Astrocyte (in vitro differentiated cells and primary cell): ENCODE measurements around the gene KRT6B. TPM values are rescaled to one million over a fixed set of nuclear protein-coding genes. Genes with fewer than 3 reads are reported as not detected.

Experiments
- DNase-seq: peaks from one replicate; pipeline ENCODE4 v3.0.0-alpha.2; 2010; ENCODE audit warnings: low read depth
- FAIRE-seq: peaks from 2 replicates; lab custom pipeline; 2011; peaks lifted over from hg19 to GRCh38; lab: Jason Lieb, UNC
- H2AFZ ChIP-seq: 2 replicates; pipeline ENCODE4 v1.6.0; 2012; ENCODE audit warnings: low read depth, low read length, inconsistent platforms
- H3K27ac ChIP-seq: 2 replicates; pipeline ENCODE4 v1.5.1; 2011; ENCODE audit warnings: low read depth, low read length, inconsistent platforms
- H3K27me3 ChIP-seq: 2 replicates; pipeline ENCODE4 v1.6.0; 2011; ENCODE audit warnings: low read length, inconsistent platforms; ENCODE audit not compliant: insufficient read depth
- H3K36me3 ChIP-seq: 2 replicates; pipeline ENCODE4 v1.5.1; 2011; ENCODE audit warnings: low read length, inconsistent platforms; ENCODE audit not compliant: insufficient read depth
- H3K4me1 ChIP-seq: 2 replicates; pipeline ENCODE4 v1.5.1; 2011; ENCODE audit warnings: low read length, inconsistent platforms; ENCODE audit not compliant: insufficient read depth
- H3K4me2 ChIP-seq: 2 replicates; pipeline ENCODE4 v1.6.0; 2012; ENCODE audit warnings: low read length, inconsistent platforms
- H3K4me3 ChIP-seq: 2 replicates; pipeline ENCODE4 v1.5.1; 2011; ENCODE audit warnings: low read depth, mild to moderate bottlenecking, low read length, inconsistent platforms; ENCODE audit not compliant: insufficient read depth
- H3K79me2 ChIP-seq: 2 replicates; pipeline ENCODE4 v1.6.0; 2012; ENCODE audit warnings: mild to moderate bottlenecking, low read length, inconsistent platforms; ENCODE audit not compliant: insufficient read depth
- H3K9ac ChIP-seq: 2 replicates; pipeline ENCODE4 v1.6.0; 2012; ENCODE audit warnings: mild to moderate bottlenecking, low read length, inconsistent platforms
- H3K9me3 ChIP-seq: 2 replicates; pipeline ENCODE4 v1.5.1; 2012; ENCODE audit warnings: low read depth, mild to moderate bottlenecking, low read length, inconsistent platforms; ENCODE audit not compliant: insufficient read depth
- H4K20me1 ChIP-seq: 2 replicates; pipeline ENCODE4 v1.6.0; 2012; ENCODE audit warnings: low read length, inconsistent platforms; ENCODE audit not compliant: insufficient read depth
- H3K27ac Mint-ChIP-seq: one replicate; pipeline ENCODE4 v1.8.0; 2021; ENCODE audit warnings: mild to moderate bottlenecking, mixed read lengths; ENCODE audit not compliant: unreplicated experiment
- H3K27me3 Mint-ChIP-seq: one replicate; pipeline ENCODE4 v1.8.0; 2021; ENCODE audit warnings: low read depth, mixed read lengths; ENCODE audit not compliant: unreplicated experiment
- H3K36me3 Mint-ChIP-seq: one replicate; pipeline ENCODE4 v1.8.0; 2021; ENCODE audit warnings: low read depth, mixed read lengths; ENCODE audit not compliant: unreplicated experiment
- H3K4me1 Mint-ChIP-seq: one replicate; pipeline ENCODE4 v1.8.0; 2021; ENCODE audit warnings: low read depth, mixed read lengths; ENCODE audit not compliant: unreplicated experiment
- H3K4me3 Mint-ChIP-seq: one replicate; pipeline ENCODE4 v1.8.0; 2021; ENCODE audit warnings: mild to moderate bottlenecking, moderate library complexity, mixed read lengths; ENCODE audit not compliant: unreplicated experiment
- H3K9me3 Mint-ChIP-seq: one replicate; pipeline ENCODE4 v1.8.0; 2021; ENCODE audit warnings: mild to moderate bottlenecking, mixed read lengths; ENCODE audit not compliant: unreplicated experiment
- CTCF ChIP-seq: IDR thresholded peaks from 2 replicates; pipeline ENCODE4 v1.5.1; 2011; ENCODE audit warnings: low read depth, mild to moderate bottlenecking, inconsistent platforms, low read length, moderate library complexity; ENCODE audit not compliant: insufficient read depth
- EZH2 ChIP-seq: IDR thresholded peaks from 2 replicates; pipeline ENCODE4 v1.6.1; 2012; ENCODE audit warnings: mild to moderate bottlenecking, low read length, inconsistent platforms; ENCODE audit not compliant: insufficient read depth
- total RNA-seq: library from RNA; stranded (reverse); gene quantifications from 2 replicates; pipeline ENCODE4 v1.2.1, GENCODE V29; 2021

KRT6B gene
- total RNA-seq, 1 donor from 2014 or later = not detected

GRCh38 chr12:52399756-52400155 lies 52.2 kb downstream of the KRT6B start:
- Histone ChIP-seq H2AFZ (no peak overlapping the region), H3K27ac (no peak overlapping the region), H3K9me3 (no peaks in the 10 kb centered on the region), H3K4me1 (no peaks in the 10 kb centered on the region), H3K4me3 (no peak overlapping the region), H3K27me3 (peaks cover 17% of the 10 kb centered on the region), H3K9ac (no peak overlapping the region), H4K20me1 (no peaks in the 10 kb centered on the region), H3K4me2 (no peak overlapping the region), H3K79me2 (no peaks in the 10 kb centered on the region), H3K36me3 (no peaks in the 10 kb centered on the region)
- Mint-ChIP-seq H3K27ac (no peak overlapping the region), H3K27me3 (peaks cover 88% of the 10 kb centered on the region), H3K36me3 (no peaks in the 10 kb centered on the region), H3K9me3 (no peaks in the 10 kb centered on the region), H3K4me1 (no peaks in the 10 kb centered on the region), H3K4me3 (no peak overlapping the region)
- DNase-seq (no peak), FAIRE-seq (no peak)
- TF ChIP-seq EZH2 (no peak), CTCF (no peak)

DNA sequence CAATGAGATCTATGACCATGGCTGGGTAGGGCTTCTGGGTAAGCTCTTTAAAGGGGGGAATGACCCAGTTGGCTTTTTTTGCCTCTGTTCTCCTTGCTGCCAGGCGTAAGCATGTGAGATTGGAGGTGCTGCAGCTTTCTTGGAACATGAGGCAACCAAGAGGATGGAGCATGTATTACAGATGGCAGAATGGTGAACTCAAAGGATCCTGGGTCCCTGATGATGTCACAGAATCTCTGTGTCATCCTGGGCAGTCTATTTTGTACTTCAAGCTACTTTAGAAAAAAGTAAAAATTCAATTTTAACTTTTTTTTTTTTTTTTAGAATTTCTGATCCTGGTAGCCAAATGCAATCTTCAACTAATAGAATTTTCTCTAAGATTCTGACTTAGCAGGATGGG lies 53.8 kb downstream of the KRT6B start:
- Histone ChIP-seq H2AFZ (no peak overlapping the region), H3K9ac (no peak overlapping the region), H3K4me1 (no peaks in the 10 kb centered on the region), H3K4me3 (no peak overlapping the region), H3K9me3 (no peaks in the 10 kb centered on the region), H3K27me3 (peaks cover 17% of the 10 kb centered on the region), H3K79me2 (no peaks in the 10 kb centered on the region), H3K27ac (no peak overlapping the region), H3K36me3 (no peaks in the 10 kb centered on the region), H4K20me1 (no peaks in the 10 kb centered on the region), H3K4me2 (no peak overlapping the region)
- no peak overlapping the region for H3K27ac Mint-ChIP-seq
- FAIRE-seq (no peak), DNase-seq (no peak)
- H3K4me1 Mint-ChIP-seq = no peaks in the 10 kb centered on the region
- no peak overlapping the region for H3K4me3 Mint-ChIP-seq
- no peaks in the 10 kb centered on the region for H3K9me3 Mint-ChIP-seq
- TF ChIP-seq CTCF = no peak
- no peak for TF ChIP-seq EZH2
- peaks cover 84% of the 10 kb centered on the region for H3K27me3 Mint-ChIP-seq
- no peaks in the 10 kb centered on the region for H3K36me3 Mint-ChIP-seq

DNA sequence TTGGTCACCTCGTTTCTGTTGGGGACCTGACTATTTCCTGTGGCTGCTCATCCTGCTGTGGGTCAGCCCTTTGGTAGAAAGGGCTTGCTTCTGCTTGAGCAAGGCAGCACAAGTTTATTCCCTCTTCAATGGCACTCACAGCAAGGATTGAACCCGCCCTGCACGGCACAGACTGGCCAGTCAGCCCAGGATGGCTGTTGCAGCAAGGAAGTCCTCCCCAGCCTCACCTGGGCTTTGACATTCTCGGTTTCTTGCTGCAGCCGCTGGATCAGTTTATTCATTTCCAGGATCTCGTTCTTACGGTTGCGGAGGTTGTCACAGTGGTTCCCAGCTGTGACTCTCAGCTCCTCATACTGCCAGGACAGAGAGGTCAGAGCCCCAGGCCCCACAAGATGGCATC lies 55.3 kb downstream of the KRT6B start:
- Mint-ChIP-seq H3K27me3 (peaks cover 75% of the 10 kb centered on the region), H3K27ac (no peak overlapping the region), H3K36me3 (no peaks in the 10 kb centered on the region), H3K4me3 (no peak overlapping the region), H3K4me1 (peaks cover 2% of the 10 kb centered on the region), H3K9me3 (no peaks in the 10 kb centered on the region)
- no peaks in the 10 kb centered on the region for H3K79me2 ChIP-seq
- H3K27ac ChIP-seq = no peak overlapping the region
- H4K20me1 ChIP-seq = no peaks in the 10 kb centered on the region
- no peaks in the 10 kb centered on the region for H3K36me3 ChIP-seq
- H3K9ac ChIP-seq = no peak overlapping the region
- H2AFZ ChIP-seq = no peak overlapping the region
- peaks cover 17% of the 10 kb centered on the region for H3K27me3 ChIP-seq
- H3K4me1 ChIP-seq = no peaks in the 10 kb centered on the region
- no peaks in the 10 kb centered on the region for H3K9me3 ChIP-seq
- no peak for DNase-seq
- TF ChIP-seq CTCF (no peak), EZH2 (no peak)
- H3K4me3 ChIP-seq = no peak overlapping the region
- no peak overlapping the region for H3K4me2 ChIP-seq
- no peak for FAIRE-seq

Other genes with a start within 250 kb of the KRT6B start
- gene KRT7, start 218.9 kb downstream of the KRT6B start, total RNA-seq = 97.6 and 149 TPM in 2 replicates
- 0.24 and 0.43 TPM in 2 replicates for gene KRT86, start 177.5 kb downstream of the KRT6B start, total RNA-seq
- gene KRT81, start 160.6 kb downstream of the KRT6B start, total RNA-seq = 1.2 TPM in 2 replicates
- gene KRT83, start 130.7 kb downstream of the KRT6B start, total RNA-seq = not detected in 2 replicates
- gene KRT85, start 84.7 kb downstream of the KRT6B start, total RNA-seq = not detected in 2 replicates
- not detected in 2 replicates for gene KRT84, start 66.5 kb downstream of the KRT6B start, total RNA-seq
- gene KRT82, start 45.8 kb downstream of the KRT6B start, total RNA-seq = not detected in 2 replicates
- not detected in 2 replicates for gene KRT75, start 17.8 kb downstream of the KRT6B start, total RNA-seq
- gene KRT6C, start 21.7 kb upstream of the KRT6B start, total RNA-seq = not detected in 2 replicates
- gene KRT6A, start 41.1 kb upstream of the KRT6B start, total RNA-seq = 0.95 and 1.4 TPM in 2 replicates
- 0.25 TPM in 1 of 2 replicates, not detected in the other for gene KRT5, start 68.2 kb upstream of the KRT6B start, total RNA-seq
- not detected in 2 replicates for gene KRT71, start 101.0 kb upstream of the KRT6B start, total RNA-seq
- gene KRT74, start 121.7 kb upstream of the KRT6B start, total RNA-seq = not detected in 2 replicates
- not detected in 2 replicates for gene KRT72, start 149.3 kb upstream of the KRT6B start, total RNA-seq
- gene KRT73, start 166.4 kb upstream of the KRT6B start, total RNA-seq = not detected in 2 replicates
- gene KRT2, start 200.1 kb upstream of the KRT6B start, total RNA-seq = not detected in 2 replicates
- gene KRT1, start 228.3 kb upstream of the KRT6B start, total RNA-seq = not detected in 2 replicates